ENCODE data around the gene PRKG1. TPM values are rescaled to one million over a fixed set of nuclear protein-coding genes. Genes with fewer than 3 reads are reported as not detected.

PRKG1 gene
- total RNA-seq, 6 experiments from 2014 or later = 1.1 to 2.0 (median 1.3) TPM

- Histone ChIP-seq H3K36me3 (no peaks in the 10 kb centered on the region), H3K4me3 (no peak overlapping the region), H3K27me3 (no peaks in the 10 kb centered on the region), H3K9me3 (no peaks in the 10 kb centered on the region), H3K27ac (no peak overlapping the region), H3K4me1 (no peaks in the 10 kb centered on the region)
- intact Hi-C loops (cut with DNase I) = no loop called here
- DNase-seq = no peak
- no peak for ATAC-seq
- whole genome bisulfite sequencing (ENCODE audit: insufficient coverage, low coverage, low lambda C conversion rate, missing lambda C conversion rate) = 41% methylated on average over 2 of the region's 2 CpGs
- TF ChIP-seq POLR2A (IDR thresholded peaks at IDR 0.05) (no peak), CTCF (IDR thresholded peaks at IDR 0.05) (no peak)
Observed at GRCh38 chr10:51709324-51709972, 635.2 kb downstream of the PRKG1 start.

- 29% methylated on average over 1 of the region's 1 CpG for WGBS (ENCODE audit: insufficient coverage, low coverage, low lambda C conversion rate, missing lambda C conversion rate)
- Histone ChIP-seq H3K27ac (no peak overlapping the region), H3K9me3 (no peaks in the 10 kb centered on the region), H3K27me3 (no peaks in the 10 kb centered on the region), H3K4me1 (no peaks in the 10 kb centered on the region), H3K4me3 (no peak overlapping the region), H3K36me3 (no peaks in the 10 kb centered on the region)
- intact Hi-C loops (cut with DNase I) = no loop called here
- DNase-seq = no peak
- no peak for ATAC-seq
- TF ChIP-seq POLR2A (IDR thresholded peaks at IDR 0.05) (no peak), CTCF (IDR thresholded peaks at IDR 0.05) (no peak)
Observed at GRCh38 chr10:51711519-51711891, 637.2 kb downstream of the PRKG1 start.

- H3K27me3 ChIP-seq = no peaks in the 10 kb centered on the region
- H3K9me3 ChIP-seq = no peaks in the 10 kb centered on the region
- ATAC-seq = no peak
- H3K27ac ChIP-seq = no peak overlapping the region
- no peaks in the 10 kb centered on the region for H3K4me1 ChIP-seq
- WGBS (ENCODE audit: insufficient coverage, low coverage, low lambda C conversion rate, missing lambda C conversion rate) = 67% methylated on average over 4 of the region's 4 CpGs
- intact Hi-C loops (cut with DNase I) = no loop called here
- no peak for DNase-seq
- H3K36me3 ChIP-seq = no peaks in the 10 kb centered on the region
- H3K4me3 ChIP-seq = no peak overlapping the region
- TF ChIP-seq POLR2A (IDR thresholded peaks at IDR 0.05) (no peak), CTCF (IDR thresholded peaks at IDR 0.05) (no peak)
Observed at GRCh38 chr10:51716981-51717380, 642.7 kb downstream of the PRKG1 start.

GRCh38 chr10:51718804-51719291 is 644.6 kb downstream of the PRKG1 start:
- no peaks in the 10 kb centered on the region for H3K27me3 ChIP-seq
- H3K36me3 ChIP-seq = no peaks in the 10 kb centered on the region
- DNase-seq = no peak
- intact Hi-C loops (cut with DNase I) = no loop called here
- no peak for ATAC-seq
- TF ChIP-seq CTCF (IDR thresholded peaks at IDR 0.05) (no peak), POLR2A (IDR thresholded peaks at IDR 0.05) (no peak)
- no peaks in the 10 kb centered on the region for H3K9me3 ChIP-seq
- H3K4me3 ChIP-seq = no peak overlapping the region
- H3K4me1 ChIP-seq = no peaks in the 10 kb centered on the region
- H3K27ac ChIP-seq = no peak overlapping the region

GRCh38 chr10:51724038-51724437 is 649.8 kb downstream of the PRKG1 start:
- no peaks in the 10 kb centered on the region for H3K27me3 ChIP-seq
- TF ChIP-seq POLR2A (IDR thresholded peaks at IDR 0.05) (no peak), CTCF (IDR thresholded peaks at IDR 0.05) (no peak)
- H3K9me3 ChIP-seq = no peaks in the 10 kb centered on the region
- H3K27ac ChIP-seq = no peak overlapping the region
- 25% methylated on average over 1 of the region's 1 CpG for WGBS (ENCODE audit: insufficient coverage, low coverage, low lambda C conversion rate, missing lambda C conversion rate)
- no peaks in the 10 kb centered on the region for H3K4me1 ChIP-seq
- no peaks in the 10 kb centered on the region for H3K36me3 ChIP-seq
- no peak overlapping the region for H3K4me3 ChIP-seq
- DNase-seq (no peak), ATAC-seq (no peak)
- intact Hi-C loops (cut with DNase I) = no loop called here
